NT2/D1 (cell line): ENCODE measurements around the gene LRRTM4.

ENCODE experiments used
- DNase-seq: peaks from one replicate; pipeline ENCODE4 v3.0.0-alpha.2; 2011; ENCODE audit warnings: low read depth, low spot score
- H3K27me3 ChIP-seq: 2 replicates; pipeline ENCODE4 v1.6.0; 2011; ENCODE audit warnings: mild to moderate bottlenecking; ENCODE audit not compliant: insufficient read length, insufficient read depth
- H3K36me3 ChIP-seq: 2 replicates; pipeline ENCODE4 v1.6.1; 2011; ENCODE audit warnings: mild to moderate bottlenecking, low read length, mixed read lengths; ENCODE audit not compliant: insufficient read depth, insufficient read length
- H3K4me1 ChIP-seq: 2 replicates; pipeline ENCODE4 v1.5.1; 2011; ENCODE audit not compliant: insufficient read depth, insufficient read length
- H3K4me3 ChIP-seq: 2 replicates; pipeline ENCODE4 v1.5.1; 2011; ENCODE audit warnings: low read depth; ENCODE audit not compliant: insufficient read length
- H3K9ac ChIP-seq: 2 replicates; pipeline ENCODE4 v1.6.0; 2011; ENCODE audit warnings: low read depth; ENCODE audit not compliant: insufficient read length
- H3K9me3 ChIP-seq: 2 replicates; pipeline ENCODE4 v1.5.1; 2011; ENCODE audit warnings: mild to moderate bottlenecking, low read length; ENCODE audit not compliant: insufficient read depth
- SUZ12 ChIP-seq: IDR thresholded peaks from 2 replicates; pipeline ENCODE4 v1.6.1; 2011; ENCODE audit not compliant: insufficient read length, insufficient read depth; ENCODE audit errors: extremely low read depth
- YY1 ChIP-seq: IDR thresholded peaks from 2 replicates; pipeline ENCODE4 v1.6.1; 2011; ENCODE audit not compliant: insufficient read length, insufficient read depth
- ZNF274 ChIP-seq: IDR thresholded peaks from 2 replicates; pipeline ENCODE4 v1.6.1; 2011; ENCODE audit warnings: mild to moderate bottlenecking, low read depth, low read length

LRRTM4 gene

DNA sequence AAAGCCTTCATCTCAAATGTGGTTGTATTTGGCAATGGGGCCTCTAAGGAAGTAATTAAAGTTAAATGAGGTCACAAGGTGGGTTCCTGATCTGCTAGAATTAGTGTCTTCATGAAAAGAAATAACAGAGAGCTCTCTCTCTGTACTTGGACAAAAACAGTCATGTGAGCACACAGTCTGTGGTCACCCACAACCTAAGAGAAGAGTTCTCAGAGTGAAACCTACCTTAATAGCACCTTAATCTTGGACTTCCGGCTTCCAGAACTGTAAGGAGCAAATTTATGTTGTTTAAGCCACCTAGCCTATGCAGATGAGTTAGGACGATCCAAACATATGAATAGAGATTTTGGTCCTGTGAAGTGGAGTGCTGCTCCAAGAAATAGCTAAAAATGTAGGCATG is 758.9 kb downstream of the LRRTM4 start:
- Histone ChIP-seq H3K27me3 (no peaks in the 10 kb centered on the region), H3K4me3 (no peak overlapping the region), H3K36me3 (no peaks in the 10 kb centered on the region), H3K4me1 (no peaks in the 10 kb centered on the region), H3K9me3 (no peaks in the 10 kb centered on the region), H3K9ac (no peak overlapping the region)
- no peak for DNase-seq
- TF ChIP-seq ZNF274 (no peak), SUZ12 (no peak)

DNA sequence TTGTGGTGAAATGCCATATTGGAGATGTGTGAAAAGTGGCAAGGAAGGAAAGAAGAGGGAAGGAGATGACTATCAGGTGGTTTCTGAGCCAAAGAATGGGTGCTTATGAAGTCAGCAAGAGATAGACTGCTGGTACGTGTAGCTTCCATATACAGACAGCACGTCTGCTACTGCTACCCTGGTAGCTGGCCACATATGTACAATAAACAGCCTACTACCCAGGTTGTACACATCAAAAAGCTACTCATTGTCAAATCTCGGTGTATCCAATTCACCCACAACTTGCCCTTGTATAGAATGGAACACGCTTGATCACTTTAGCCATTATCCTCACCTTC is 761.8 kb downstream of the LRRTM4 start:
- DNase-seq = no peak
- Histone ChIP-seq H3K27me3 (no peaks in the 10 kb centered on the region), H3K9ac (no peak overlapping the region), H3K36me3 (no peaks in the 10 kb centered on the region), H3K9me3 (no peaks in the 10 kb centered on the region), H3K4me1 (no peaks in the 10 kb centered on the region), H3K4me3 (no peak overlapping the region)
- TF ChIP-seq SUZ12 (no peak), ZNF274 (no peak), YY1 (no peak)

DNA sequence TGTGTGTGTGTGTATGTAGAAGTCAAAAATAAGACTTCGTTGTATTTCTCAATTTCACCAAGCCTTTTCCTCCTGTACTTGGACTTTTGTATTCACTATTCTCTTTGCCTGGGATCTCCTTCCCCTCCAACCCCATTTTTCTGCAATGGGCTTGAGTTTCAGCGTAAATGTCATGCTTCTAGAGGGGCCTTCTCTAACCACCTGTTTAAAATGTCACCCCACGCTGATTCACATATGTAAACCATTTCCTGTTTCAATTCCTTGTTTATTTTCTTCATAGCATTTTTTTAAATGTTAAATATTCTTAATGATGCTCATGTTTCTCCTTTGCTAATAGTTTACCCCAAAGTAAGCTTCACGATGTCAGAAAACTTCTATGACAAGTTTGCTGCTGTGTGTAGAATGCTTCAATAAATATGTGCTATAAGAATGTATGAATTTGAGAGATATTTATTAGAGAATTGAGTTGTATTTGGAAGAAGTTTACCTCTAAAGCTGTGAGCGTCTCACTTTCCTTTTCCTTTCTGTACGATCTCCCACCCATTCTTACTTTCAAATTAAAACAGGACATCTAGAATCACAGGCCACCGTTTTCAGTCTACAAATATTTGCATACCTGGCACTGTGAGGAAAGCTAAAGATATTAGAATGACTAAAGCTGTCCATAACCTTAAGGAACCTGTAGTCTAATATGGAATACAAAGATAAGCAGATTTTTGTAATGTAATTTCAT is 762.4 kb downstream of the LRRTM4 start:
- H3K27me3 ChIP-seq = no peaks in the 10 kb centered on the region
- H3K36me3 ChIP-seq = no peaks in the 10 kb centered on the region

DNA sequence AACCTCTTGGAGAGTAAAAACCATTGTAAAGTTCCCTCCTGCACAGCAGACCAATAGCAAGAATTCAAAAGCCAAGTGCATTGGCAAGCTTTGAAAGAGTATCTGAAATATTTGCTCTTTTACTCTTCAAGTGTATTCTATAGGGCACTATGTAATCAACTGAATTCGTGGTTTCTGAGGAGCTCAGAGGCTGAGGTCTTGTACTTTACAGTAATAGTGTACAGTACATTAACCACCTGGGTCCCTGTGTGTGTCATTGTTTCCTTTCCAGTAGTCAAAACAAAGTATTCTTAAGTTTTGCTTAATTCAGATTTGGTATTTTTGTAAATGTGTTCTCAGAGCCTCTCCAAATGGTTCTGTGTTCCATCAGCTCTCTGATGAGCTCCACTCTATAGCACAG is 769.7 kb downstream of the LRRTM4 start:
- TF ChIP-seq ZNF274 (no peak), YY1 (no peak), SUZ12 (no peak)
- no peaks in the 10 kb centered on the region for H3K4me1 ChIP-seq
- H3K9me3 ChIP-seq = no peaks in the 10 kb centered on the region
- H3K9ac ChIP-seq = no peak overlapping the region
- no peaks in the 10 kb centered on the region for H3K36me3 ChIP-seq
- no peak for DNase-seq
- no peaks in the 10 kb centered on the region for H3K27me3 ChIP-seq
- H3K4me3 ChIP-seq = no peak overlapping the region

More for the DNA sequence above, 762.4 kb downstream of the LRRTM4 start:
- no peak for DNase-seq
- Histone ChIP-seq H3K9ac (no peak overlapping the region), H3K9me3 (no peaks in the 10 kb centered on the region), H3K4me1 (no peaks in the 10 kb centered on the region), H3K4me3 (no peak overlapping the region)
- no peak for TF ChIP-seq ZNF274
- TF ChIP-seq SUZ12 = no peak
- no peak for TF ChIP-seq YY1

DNA sequence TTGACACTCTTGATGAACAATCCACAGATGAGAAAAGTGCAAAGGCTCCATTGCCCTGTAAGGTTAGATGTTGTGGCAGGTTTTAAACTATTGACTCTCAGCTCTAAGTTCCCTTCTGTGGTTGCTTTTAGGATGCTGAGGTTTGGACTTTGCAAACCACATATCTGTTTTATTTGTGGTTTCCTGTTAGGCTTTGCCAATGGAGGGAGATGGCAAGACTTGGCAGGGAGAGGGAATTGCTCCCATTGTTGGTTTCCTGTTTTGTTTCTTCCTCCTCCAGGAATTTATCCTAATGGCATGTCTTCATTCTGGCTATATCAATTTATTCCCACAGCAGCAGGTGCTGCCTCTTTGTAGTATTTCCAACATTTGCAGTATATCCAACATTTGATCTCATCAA is 772.3 kb downstream of the LRRTM4 start:
- Histone ChIP-seq H3K27me3 (no peaks in the 10 kb centered on the region), H3K4me3 (no peak overlapping the region), H3K4me1 (no peaks in the 10 kb centered on the region), H3K9me3 (no peaks in the 10 kb centered on the region), H3K9ac (no peak overlapping the region), H3K36me3 (no peaks in the 10 kb centered on the region)
- no peak for DNase-seq
- no peak for TF ChIP-seq YY1
- TF ChIP-seq SUZ12 = no peak
- no peak for TF ChIP-seq ZNF274

DNA sequence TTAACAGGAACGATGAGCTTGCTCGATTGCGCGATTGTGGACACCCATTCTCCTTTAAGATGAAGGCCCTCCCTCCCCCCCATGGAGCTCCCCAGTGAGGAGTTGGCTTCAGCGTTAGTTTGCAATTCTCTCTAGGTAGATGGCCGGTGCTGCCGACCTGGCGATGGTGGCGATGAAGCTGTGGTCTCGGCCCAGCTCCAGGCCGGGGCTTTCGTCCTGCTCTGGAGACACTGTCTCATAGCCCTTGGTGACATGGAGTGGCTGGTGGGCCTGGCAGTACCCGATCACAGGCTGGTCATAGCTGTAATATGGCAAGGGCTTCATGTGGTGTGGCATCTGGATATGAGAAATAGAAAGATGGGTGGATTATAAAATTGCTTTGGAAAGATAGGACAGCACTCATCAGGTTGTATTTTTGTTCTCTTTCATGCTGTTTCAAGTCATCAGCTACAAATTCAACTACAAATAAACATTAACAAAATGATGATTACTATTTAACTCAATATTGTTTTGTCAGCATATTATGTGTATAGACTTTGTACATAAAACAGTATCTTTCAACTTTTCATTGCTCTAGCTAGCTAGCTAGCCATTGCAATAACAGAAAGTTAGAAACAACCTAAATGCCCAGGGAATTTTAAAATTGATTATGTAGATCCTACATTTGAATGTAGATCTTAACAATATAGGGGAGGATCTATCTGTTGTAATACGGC is 773.4 kb downstream of the LRRTM4 start:
- no peaks in the 10 kb centered on the region for H3K9me3 ChIP-seq
- H3K4me3 ChIP-seq = no peak overlapping the region
- DNase-seq = no peak
- H3K4me1 ChIP-seq = no peaks in the 10 kb centered on the region
- no peak overlapping the region for H3K9ac ChIP-seq
- no peaks in the 10 kb centered on the region for H3K36me3 ChIP-seq
- no peak for TF ChIP-seq YY1
- no peak for TF ChIP-seq ZNF274
- no peak for TF ChIP-seq SUZ12
- H3K27me3 ChIP-seq = no peaks in the 10 kb centered on the region

DNA sequence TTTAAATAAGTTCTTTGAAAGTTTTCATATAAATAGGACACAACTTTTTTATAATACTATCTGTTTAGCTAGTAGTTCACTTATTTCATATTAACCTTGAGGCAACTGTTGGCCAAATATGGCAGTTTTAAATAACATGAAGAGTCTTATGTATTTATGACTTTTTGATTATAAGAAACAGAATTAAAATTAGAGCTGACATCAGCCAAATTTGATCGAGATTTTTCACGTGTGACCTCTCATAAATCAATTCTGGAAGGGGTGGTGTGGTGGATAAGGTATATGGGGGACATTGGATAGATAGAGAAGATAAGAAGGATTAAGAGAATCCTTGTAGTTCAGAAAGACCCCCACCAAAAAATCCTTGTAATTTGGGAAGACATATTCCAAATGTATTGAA is 776.6 kb downstream of the LRRTM4 start:
- Histone ChIP-seq H3K36me3 (no peaks in the 10 kb centered on the region), H3K27me3 (no peaks in the 10 kb centered on the region), H3K4me1 (no peaks in the 10 kb centered on the region), H3K4me3 (no peak overlapping the region), H3K9ac (no peak overlapping the region), H3K9me3 (no peaks in the 10 kb centered on the region)
- TF ChIP-seq ZNF274 = no peak
- no peak for TF ChIP-seq YY1
- no peak for TF ChIP-seq SUZ12
- no peak for DNase-seq

DNA sequence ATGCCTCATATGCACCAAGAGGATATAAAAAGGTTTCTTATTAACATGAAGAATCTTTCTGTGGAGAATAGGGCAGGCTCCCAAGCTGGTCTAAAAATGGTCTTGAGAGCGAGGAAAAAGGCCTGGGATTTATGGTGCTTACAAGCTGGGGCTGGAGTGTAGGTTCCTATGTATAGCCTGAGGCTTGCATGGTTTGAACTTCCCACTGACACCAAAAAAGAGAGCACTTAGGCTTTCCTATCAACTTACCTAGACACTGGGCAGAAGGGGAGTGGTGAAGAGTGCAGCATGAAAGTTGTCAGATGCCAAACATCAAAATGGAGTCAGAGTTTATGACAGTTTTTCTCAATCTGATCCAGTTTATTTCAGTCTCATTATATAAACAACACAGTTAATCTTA is 784.6 kb downstream of the LRRTM4 start:
- no peak overlapping the region for H3K4me3 ChIP-seq
- TF ChIP-seq SUZ12 = no peak
- no peak for TF ChIP-seq YY1
- no peak for TF ChIP-seq ZNF274
- H3K9ac ChIP-seq = no peak overlapping the region
- no peaks in the 10 kb centered on the region for H3K27me3 ChIP-seq
- no peaks in the 10 kb centered on the region for H3K4me1 ChIP-seq
- no peaks in the 10 kb centered on the region for H3K9me3 ChIP-seq
- DNase-seq = no peak
- H3K36me3 ChIP-seq = no peaks in the 10 kb centered on the region
